ENCODE measurements around the gene TBL3.
A peak's percentile ranks its signal among the peaks of the same experiment; 100 is the strongest.

The TBL3 gene

DNA sequence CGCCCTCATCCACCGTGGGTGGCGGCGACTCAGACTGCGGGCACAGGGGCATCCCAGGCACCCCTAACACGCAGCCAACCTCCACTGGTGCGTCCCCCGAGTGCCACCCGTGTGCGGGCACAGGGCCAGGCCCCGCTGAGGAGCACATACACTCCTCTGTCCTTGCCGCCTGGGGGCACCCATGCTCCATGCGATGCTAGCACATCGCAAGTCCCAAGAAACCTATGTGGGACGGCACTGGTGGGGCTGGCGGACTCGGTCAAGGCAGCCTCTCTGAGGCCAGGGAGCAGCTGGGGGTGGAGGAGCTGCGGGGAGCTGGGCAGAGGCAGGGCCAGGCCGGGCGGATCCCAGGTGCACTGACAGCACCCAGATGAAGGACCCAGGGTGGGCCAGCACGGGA, 33.8 kb downstream of the TBL3 start:
- no peak for DNase-seq (ENCODE audit: extremely low spot score)
- ChIA-PET POLR2A (interaction anchor here (1.4 to 3.1 kb wide), 3 partner anchors 9 to 150 kb away, joined by 6 to 23 read pairs (median 9); partner anchors contain the start of genes RPS2 and TRAF7), CTCF (interaction anchor here (0.7 kb wide), 1 partner anchor 75 kb away, joined by 3 read pairs; no protein-coding TSS in a partner anchor)
- no peak for TF ChIP-seq FOXK2 (IDR thresholded peaks at IDR 0.05)
- TF ChIP-seq NFRKB (IDR thresholded peaks at IDR 0.05): no peak
- TF ChIP-seq, protein P1, sequence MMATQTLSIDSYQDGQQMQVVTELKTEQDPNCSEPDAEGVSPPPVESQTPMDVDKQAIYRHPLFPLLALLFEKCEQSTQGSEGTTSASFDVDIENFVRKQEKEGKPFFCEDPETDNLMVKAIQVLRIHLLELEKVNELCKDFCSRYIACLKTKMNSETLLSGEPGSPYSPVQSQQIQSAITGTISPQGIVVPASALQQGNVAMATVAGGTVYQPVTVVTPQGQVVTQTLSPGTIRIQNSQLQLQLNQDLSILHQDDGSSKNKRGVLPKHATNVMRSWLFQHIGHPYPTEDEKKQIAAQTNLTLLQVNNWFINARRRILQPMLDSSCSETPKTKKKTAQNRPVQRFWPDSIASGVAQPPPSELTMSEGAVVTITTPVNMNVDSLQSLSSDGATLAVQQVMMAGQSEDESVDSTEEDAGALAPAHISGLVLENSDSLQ (IDR thresholded peaks at IDR 0.05): no peak
- TF ChIP-seq FOXA1 (IDR thresholded peaks at IDR 0.05): no peak
- no peak for TF ChIP-seq ELF4 (IDR thresholded peaks at IDR 0.05)
- no peak for TF ChIP-seq L3MBTL2 (conservative IDR thresholded peaks at IDR 0.05)
- no peak for TF ChIP-seq SP1 (IDR thresholded peaks at IDR 0.05)
- no peak for TF ChIP-seq HDGF (IDR thresholded peaks at IDR 0.05; ENCODE audit: borderline replicate concordance)
- no peak for TF ChIP-seq SUZ12 (IDR thresholded peaks at IDR 0.05)

DNA sequence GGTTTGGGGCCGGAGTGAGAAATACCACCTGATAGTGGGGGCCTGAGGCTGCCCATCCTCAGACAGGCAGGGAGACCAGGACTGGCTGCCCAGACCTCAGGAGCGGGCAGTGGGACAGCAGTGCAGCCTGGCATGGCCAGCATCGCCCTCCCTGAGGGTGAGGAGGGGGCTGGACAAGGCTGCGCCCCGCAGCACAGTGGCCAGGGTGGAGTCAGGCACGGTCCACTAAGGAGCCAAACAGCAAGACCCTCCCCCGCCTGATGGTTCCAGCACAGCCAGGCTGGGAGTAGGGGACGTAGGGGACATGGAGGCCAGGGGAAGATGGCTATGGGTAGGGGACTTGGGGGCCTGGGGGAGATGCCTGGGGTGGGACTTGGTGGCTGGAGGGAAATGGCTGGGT, 34.5 kb downstream of the TBL3 start:
- DNase-seq (ENCODE audit: extremely low spot score): no peak
- ChIA-PET POLR2A (interaction anchor here (3.1 kb wide), 1 partner anchor 41 kb away, joined by 23 read pairs; the partner anchor contains the start of gene RPS2), CTCF (no interaction called here)
- TF ChIP-seq ARNT (IDR thresholded peaks at IDR 0.05) (no peak), ZNF384 (IDR thresholded peaks at IDR 0.05) (no peak), TARDBP (IDR thresholded peaks at IDR 0.05) (no peak), HDGF (IDR thresholded peaks at IDR 0.05; ENCODE audit: borderline replicate concordance) (no peak), FOXA1 (IDR thresholded peaks at IDR 0.05) (no peak), FOXM1 (IDR thresholded peaks at IDR 0.05; ENCODE audit: borderline replicate concordance) (no peak), BHLHE40 (IDR thresholded peaks at IDR 0.05; ENCODE audit: borderline replicate concordance) (no peak), LEF1 (IDR thresholded peaks at IDR 0.05; ENCODE audit: borderline replicate concordance) (no peak), NFRKB (IDR thresholded peaks at IDR 0.05) (no peak), FOXK2 (IDR thresholded peaks at IDR 0.05) (no peak), SUZ12 (IDR thresholded peaks at IDR 0.05) (no peak), CTBP1 (IDR thresholded peaks at IDR 0.05; ENCODE audit: borderline replicate concordance) (no peak), ELF4 (IDR thresholded peaks at IDR 0.05) (no peak)

DNA sequence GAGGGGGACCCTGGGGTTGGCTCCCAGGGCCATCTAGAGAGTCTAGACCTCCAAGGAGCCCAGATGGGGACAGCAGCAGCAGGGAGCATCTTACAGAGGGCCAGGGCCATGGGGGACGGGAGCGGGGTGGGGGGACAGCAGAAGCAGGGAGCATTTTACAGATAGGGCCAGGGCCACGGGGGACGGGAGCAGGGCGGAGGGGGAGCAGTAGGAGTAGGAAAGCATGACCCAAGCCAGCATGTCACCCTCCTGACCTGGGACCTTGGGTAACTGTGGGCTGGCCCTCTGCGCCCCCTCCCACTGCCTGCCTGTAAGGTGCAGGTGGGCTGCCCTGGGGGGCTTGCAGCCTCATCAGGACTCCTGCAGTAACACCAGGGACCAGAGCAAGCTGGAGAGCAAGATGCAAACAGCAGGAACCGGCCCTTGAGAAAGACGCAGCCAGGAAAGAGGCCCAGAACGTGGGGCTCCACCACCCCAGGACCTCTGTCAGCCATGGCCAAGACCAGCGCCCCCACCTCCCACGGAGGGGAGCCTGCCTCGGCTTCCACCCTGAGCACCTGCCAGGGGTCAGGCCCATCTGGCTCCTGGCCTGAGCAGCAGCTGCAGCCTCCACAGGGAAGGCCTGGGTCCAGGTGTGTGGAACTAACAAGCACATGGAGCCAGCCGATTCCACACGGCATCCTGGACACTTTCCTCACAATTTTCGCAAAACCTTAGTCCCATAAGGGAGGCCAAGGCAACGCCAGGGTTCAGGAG, 35.4 kb downstream of the TBL3 start:
- DNase-seq (ENCODE audit: extremely low spot score): no peak
- TF ChIP-seq SP1 (IDR thresholded peaks at IDR 0.05) (no peak), ELF4 (IDR thresholded peaks at IDR 0.05) (no peak), HDGF (IDR thresholded peaks at IDR 0.05; ENCODE audit: borderline replicate concordance) (no peak), BHLHE40 (IDR thresholded peaks at IDR 0.05; ENCODE audit: borderline replicate concordance) (no peak), FOXA1 (IDR thresholded peaks at IDR 0.05) (no peak), FOXM1 (IDR thresholded peaks at IDR 0.05; ENCODE audit: borderline replicate concordance) (no peak), TARDBP (IDR thresholded peaks at IDR 0.05) (no peak), ARNT (IDR thresholded peaks at IDR 0.05) (no peak), NFRKB (IDR thresholded peaks at IDR 0.05) (no peak), LEF1 (IDR thresholded peaks at IDR 0.05; ENCODE audit: borderline replicate concordance) (no peak), L3MBTL2 (conservative IDR thresholded peaks at IDR 0.05) (no peak)
- ChIA-PET POLR2A (interaction anchor here (0.8 to 2.2 kb wide), 4 partner anchors 9 to 42 kb away, joined by 3 to 12 read pairs (median 4); partner anchors contain the start of gene RPS2), CTCF (interaction anchor here (0.6 kb wide), 1 partner anchor 134 kb away, joined by 3 read pairs; no protein-coding TSS in a partner anchor)

DNA sequence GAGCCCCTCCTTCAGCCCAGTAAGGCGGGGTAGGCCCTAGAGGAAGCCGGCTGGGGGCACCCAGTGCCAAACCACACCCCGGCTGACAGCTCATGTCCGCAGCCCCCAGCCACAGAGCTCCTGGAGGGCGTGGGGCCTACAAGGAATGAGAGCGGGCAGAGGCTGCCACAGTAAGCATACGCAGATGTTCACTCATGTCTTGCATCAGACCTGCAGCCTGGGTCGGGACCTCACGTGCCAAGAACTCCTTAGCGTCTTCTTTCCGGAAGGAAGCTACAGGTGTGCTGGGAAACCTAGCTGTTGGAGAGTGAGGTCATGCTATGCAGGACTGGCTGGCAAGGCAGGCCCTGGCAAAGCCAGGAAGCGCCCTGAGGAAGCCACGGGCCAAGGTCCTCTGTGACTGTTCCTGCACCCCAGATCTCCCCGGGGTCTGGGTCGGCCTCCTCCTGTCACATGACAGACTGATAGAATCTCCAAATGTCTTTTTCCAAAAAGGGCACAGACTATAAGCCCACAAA, 36.2 kb downstream of the TBL3 start:
- TF ChIP-seq SP1 (IDR thresholded peaks at IDR 0.05) (no peak), TARDBP (IDR thresholded peaks at IDR 0.05) (no peak), FOXM1 (IDR thresholded peaks at IDR 0.05; ENCODE audit: borderline replicate concordance) (no peak), CTBP1 (IDR thresholded peaks at IDR 0.05; ENCODE audit: borderline replicate concordance) (no peak), ELF4 (IDR thresholded peaks at IDR 0.05) (no peak), SUZ12 (IDR thresholded peaks at IDR 0.05) (no peak), FOXK2 (IDR thresholded peaks at IDR 0.05) (no peak), L3MBTL2 (conservative IDR thresholded peaks at IDR 0.05) (no peak), ZNF384 (IDR thresholded peaks at IDR 0.05) (no peak), NFRKB (IDR thresholded peaks at IDR 0.05) (no peak), LEF1 (IDR thresholded peaks at IDR 0.05; ENCODE audit: borderline replicate concordance) (no peak), FOXA1 (IDR thresholded peaks at IDR 0.05) (no peak)
- TF ChIP-seq, protein P1 (IDR thresholded peaks at IDR 0.05): no peak
- ChIA-PET POLR2A (interaction anchor here (0.8 to 2.2 kb wide), 8 partner anchors 8 to 244 kb away, joined by 3 to 12 read pairs (median 4); partner anchors contain the start of genes ECI1, RPS2 and TRAF7), CTCF (interaction anchor here (0.6 kb wide), 1 partner anchor 133 kb away, joined by 3 read pairs; no protein-coding TSS in a partner anchor)
- DNase-seq (ENCODE audit: extremely low spot score): no peak

DNA sequence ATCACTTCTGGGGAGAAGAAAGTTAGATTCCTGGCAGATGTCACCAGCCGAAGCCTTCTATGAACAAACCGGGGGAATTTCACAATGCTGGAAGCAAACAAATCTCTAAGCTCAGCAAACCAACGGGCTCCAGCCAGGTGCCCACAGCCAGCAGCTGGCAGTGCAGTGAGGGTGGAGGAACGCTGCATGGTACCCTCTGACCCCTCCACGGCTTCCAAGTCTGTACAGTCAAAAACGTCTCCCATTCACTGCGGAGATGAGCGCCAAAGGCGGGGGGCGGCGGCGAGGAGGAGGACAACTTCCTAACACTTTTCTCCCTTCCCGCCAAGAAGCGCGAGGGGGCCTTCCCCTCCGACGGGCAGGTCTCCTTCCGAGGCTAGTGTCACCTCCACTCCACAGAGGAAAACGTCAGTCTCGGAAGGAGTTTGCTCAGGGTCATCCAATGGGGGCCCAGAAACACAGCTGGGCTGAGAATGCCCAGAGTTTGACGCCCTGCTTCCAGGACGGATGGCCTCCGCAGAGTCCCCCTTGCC, 36.8 kb downstream of the TBL3 start:
- CTCF ChIA-PET: interaction anchor here (0.6 kb wide), 1 partner anchor 145 kb away, joined by 4 read pairs; no protein-coding TSS in a partner anchor
- DNase-seq (ENCODE audit: extremely low spot score): no peak
- no peak for TF ChIP-seq ELF4 (IDR thresholded peaks at IDR 0.05)
- TF ChIP-seq ARNT (IDR thresholded peaks at IDR 0.05): no peak
- TF ChIP-seq NFRKB (IDR thresholded peaks at IDR 0.05): no peak
- no peak for TF ChIP-seq ZNF384 (IDR thresholded peaks at IDR 0.05)
- TF ChIP-seq L3MBTL2 (conservative IDR thresholded peaks at IDR 0.05): peak; percentile 97
- no peak for TF ChIP-seq LEF1 (IDR thresholded peaks at IDR 0.05; ENCODE audit: borderline replicate concordance)
- no peak for TF ChIP-seq FOXM1 (IDR thresholded peaks at IDR 0.05; ENCODE audit: borderline replicate concordance)
- no peak for TF ChIP-seq FOXK2 (IDR thresholded peaks at IDR 0.05)
- no peak for TF ChIP-seq CTBP1 (IDR thresholded peaks at IDR 0.05; ENCODE audit: borderline replicate concordance)
- POLR2A ChIA-PET: interaction anchor here (0.6 to 2.2 kb wide), 11 partner anchors 8 to 243 kb away, joined by 3 to 12 read pairs (median 3); partner anchors contain the start of genes ECI1, NHERF2, NPW and RPS2

All from HEK293T (cell line).